ENCODE data around the gene PIP5K1C. TPM values are rescaled to one million over a fixed set of nuclear protein-coding genes. Genes with fewer than 3 reads are reported as not detected.

PIP5K1C gene
- total RNA-seq, 2 donors from 2014 or later = 31.3 to 45.8 TPM

- no peak for DNase-seq (ENCODE audit: low spot score)
- Histone ChIP-seq H3K27me3 (no peaks in the 10 kb centered on the region), H3K4me3 (no peak overlapping the region), H3K9me3 (no peaks in the 10 kb centered on the region), H3K4me1 (peaks cover 0 to 60% of the 10 kb centered on the region in 2 donors), H3K36me3 (no peaks in the 10 kb centered on the region), H3K27ac (peak overlapping the region; percentile 96 to 99)
- TF ChIP-seq, protein P1, sequence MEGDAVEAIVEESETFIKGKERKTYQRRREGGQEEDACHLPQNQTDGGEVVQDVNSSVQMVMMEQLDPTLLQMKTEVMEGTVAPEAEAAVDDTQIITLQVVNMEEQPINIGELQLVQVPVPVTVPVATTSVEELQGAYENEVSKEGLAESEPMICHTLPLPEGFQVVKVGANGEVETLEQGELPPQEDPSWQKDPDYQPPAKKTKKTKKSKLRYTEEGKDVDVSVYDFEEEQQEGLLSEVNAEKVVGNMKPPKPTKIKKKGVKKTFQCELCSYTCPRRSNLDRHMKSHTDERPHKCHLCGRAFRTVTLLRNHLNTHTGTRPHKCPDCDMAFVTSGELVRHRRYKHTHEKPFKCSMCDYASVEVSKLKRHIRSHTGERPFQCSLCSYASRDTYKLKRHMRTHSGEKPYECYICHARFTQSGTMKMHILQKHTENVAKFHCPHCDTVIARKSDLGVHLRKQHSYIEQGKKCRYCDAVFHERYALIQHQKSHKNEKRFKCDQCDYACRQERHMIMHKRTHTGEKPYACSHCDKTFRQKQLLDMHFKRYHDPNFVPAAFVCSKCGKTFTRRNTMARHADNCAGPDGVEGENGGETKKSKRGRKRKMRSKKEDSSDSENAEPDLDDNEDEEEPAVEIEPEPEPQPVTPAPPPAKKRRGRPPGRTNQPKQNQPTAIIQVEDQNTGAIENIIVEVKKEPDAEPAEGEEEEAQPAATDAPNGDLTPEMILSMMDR (IDR thresholded peaks at IDR 0.05) = no peak
These were observed 27.3 kb downstream of the PIP5K1C start for GRCh38 chr19:3672993-3673392.

DNA sequence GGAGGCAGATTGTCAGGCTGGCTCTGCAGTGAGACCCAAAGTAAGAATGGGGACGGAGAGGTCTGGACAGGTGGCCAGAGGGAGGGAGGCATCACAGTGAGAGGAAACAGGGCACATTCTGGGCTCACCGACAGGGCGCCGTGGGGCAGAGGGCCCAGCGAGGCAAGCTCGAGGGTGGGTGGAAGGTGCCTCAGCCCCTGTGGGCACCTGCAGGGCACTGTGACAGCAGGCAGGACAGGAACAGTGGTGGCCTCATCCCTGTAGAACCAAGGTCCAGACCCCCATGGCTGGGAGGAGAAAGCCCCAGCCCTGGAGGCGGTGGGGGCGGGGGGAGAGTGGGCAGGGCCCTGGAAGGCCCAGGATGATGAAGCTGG, 27.7 kb downstream of the PIP5K1C start:
- H3K4me3 ChIP-seq = no peak overlapping the region
- H3K27me3 ChIP-seq = no peaks in the 10 kb centered on the region
- TF ChIP-seq, protein P1 (IDR thresholded peaks at IDR 0.05) = no peak
- H3K4me1 ChIP-seq = peaks cover 0 to 65% of the 10 kb centered on the region in 2 donors
- H3K36me3 ChIP-seq = no peaks in the 10 kb centered on the region
- no peak for DNase-seq (ENCODE audit: low spot score)
- H3K27ac ChIP-seq = peak overlapping the region; percentile 96 to 99
- H3K9me3 ChIP-seq = no peaks in the 10 kb centered on the region

GRCh38 chr19:3671680-3672574, 28.3 kb downstream of the PIP5K1C start:
- no peaks in the 10 kb centered on the region for H3K9me3 ChIP-seq
- DNase-seq (ENCODE audit: low spot score) = no peak
- H3K27ac ChIP-seq = peak overlapping the region; percentile 96 to 99
- H3K27me3 ChIP-seq = no peaks in the 10 kb centered on the region
- peaks cover 0 to 71% of the 10 kb centered on the region in 2 donors for H3K4me1 ChIP-seq
- H3K4me3 ChIP-seq = peak overlapping the region in 1 of 2 donors; percentile 29
- TF ChIP-seq, protein P1 (IDR thresholded peaks at IDR 0.05) = no peak
- H3K36me3 ChIP-seq = peaks cover 5% of the 10 kb centered on the region

DNA sequence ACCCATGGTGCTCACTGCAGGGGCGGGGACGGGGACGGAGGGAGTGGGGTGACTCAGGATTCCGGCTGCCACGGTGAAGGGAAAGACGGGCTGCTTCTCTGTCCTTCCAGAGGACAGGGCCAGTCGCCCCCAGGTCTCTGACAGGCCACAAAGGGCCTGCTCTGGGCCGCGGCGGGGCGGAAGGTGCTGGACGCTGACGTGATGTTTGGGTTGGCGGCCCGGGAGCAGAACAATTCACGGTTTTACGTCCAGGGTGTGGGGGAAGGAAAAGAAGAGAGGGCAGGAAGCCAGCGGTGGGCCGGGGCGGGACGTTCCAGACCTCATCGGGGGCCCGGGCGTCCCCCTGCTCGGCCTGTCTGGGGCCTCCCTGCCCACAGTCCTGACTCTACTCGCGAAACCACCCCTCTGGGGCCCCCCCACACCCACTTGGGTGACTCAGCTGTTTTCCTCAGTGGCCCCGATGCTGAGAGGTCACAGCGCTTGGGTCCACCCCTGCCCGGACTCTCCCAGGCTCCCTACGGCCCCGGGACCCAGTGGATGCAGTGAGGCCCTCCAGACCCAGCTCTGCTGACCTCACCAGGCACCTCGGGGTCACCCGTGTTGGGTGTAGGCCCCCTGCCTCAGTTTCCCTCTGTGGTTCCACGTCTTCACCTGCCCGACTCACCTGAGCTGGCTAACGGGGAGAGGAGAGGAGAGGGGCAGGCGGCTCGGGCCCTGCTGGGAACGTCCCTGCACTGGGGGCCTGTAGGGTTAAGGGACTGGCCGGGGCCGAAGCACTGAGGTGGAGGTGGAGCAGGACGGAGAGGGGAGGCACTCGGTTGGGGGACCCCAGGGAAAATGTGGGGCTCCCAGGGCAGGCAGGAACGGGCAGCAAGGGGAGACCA, 29.2 kb downstream of the PIP5K1C start:
- Histone ChIP-seq H3K4me3 (peak overlapping the region; percentile 23 to 33), H3K36me3 (peaks cover 11% of the 10 kb centered on the region), H3K4me1 (peaks cover 0 to 76% of the 10 kb centered on the region in 2 donors), H3K27ac (peak overlapping the region; percentile 96 to 99), H3K9me3 (no peaks in the 10 kb centered on the region), H3K27me3 (no peaks in the 10 kb centered on the region)
- TF ChIP-seq, protein P1 (IDR thresholded peaks at IDR 0.05) = no peak
- peak; percentile 94 for DNase-seq (ENCODE audit: low spot score)

- peak overlapping the region; percentile 23 to 33 for H3K4me3 ChIP-seq
- no peaks in the 10 kb centered on the region for H3K27me3 ChIP-seq
- TF ChIP-seq, protein P1 (IDR thresholded peaks at IDR 0.05) = no peak
- peak overlapping the region; percentile 96 to 99 for H3K27ac ChIP-seq
- DNase-seq (ENCODE audit: low spot score) = peak; percentile 97
- H3K9me3 ChIP-seq = no peaks in the 10 kb centered on the region
- peaks cover 0 to 83% of the 10 kb centered on the region in 2 donors for H3K4me1 ChIP-seq
- H3K36me3 ChIP-seq = peaks cover 12% of the 10 kb centered on the region
These were observed 30.1 kb downstream of the PIP5K1C start for GRCh38 chr19:3669947-3670795.

Measured in right atrium auricular region (tissue), 2 donors.